Ovary (tissue), 9 donors: ENCODE results near the gene NATD1. TPM values are rescaled to one million over a fixed set of nuclear protein-coding genes. Genes with fewer than 3 reads are reported as not detected.

Experiments
- DNase-seq, 5 donors: peaks; one replicate each; pipeline ENCODE4 v3.0.0-alpha.2; 2019 to 2020
- H3K27ac ChIP-seq, 2 donors: fragments of 200-600 bp; one replicate each; pipeline versions ENCODE4 v1.5.1 to v1.8.0; 2019 to 2022
- H3K27me3 ChIP-seq: fragments of 200-600 bp; one replicate; pipeline ENCODE4 v1.8.0; 2022
- H3K36me3 ChIP-seq: fragments of 200-600 bp; sonication (generic); one replicate; pipeline ENCODE4 v1.5.1; 2019
- H3K4me1 ChIP-seq: one replicate; pipeline ENCODE4 v1.8.1; 2013; ENCODE audit warnings: mild to moderate bottlenecking, moderate library complexity; ENCODE audit not compliant: insufficient read depth
- H3K4me3 ChIP-seq: fragments of 200-600 bp; sonication (generic); one replicate; pipeline ENCODE4 v1.5.1; 2017
- H3K9me3 ChIP-seq, 2 donors: fragments of 200-600 bp in 1 of 2; sonication (generic) in 1 of 2; one replicate each; pipeline versions ENCODE4 v1.5.1 to v1.8.1; 2013 to 2019; ENCODE audit warnings: mild to moderate bottlenecking in 1 of 2, moderate library complexity in 1 of 2
- EP300 ChIP-seq: sonication (generic); formaldehyde crosslinking; IDR thresholded peaks from one replicate; pipeline ENCODE4 v1.6.1; 2017; ENCODE audit warnings: antibody characterized with exemption
- POLR2A ChIP-seq: fragments of 450-650 bp; IDR thresholded peaks from one replicate; pipeline ENCODE4 v1.6.1; 2017; ENCODE audit warnings: antibody characterized with exemption, mild to moderate bottlenecking, moderate library complexity
- WGBS, 3 donors: extraction: QIAGEN DNeasy Blood & Tissue Kit in 1 of 3; methylation state at CpG; one replicate each; pipeline versions ENCODE4 v1.1.5 to v1.1.7; 2013 to 2017; 5-methylcytosine and 5-hydroxymethylcytosine counted together
- intact Hi-C, 4 donors: fragments of 100-400 bp; cut with DNase I; formaldehyde crosslinking; loops; one replicate each; pipeline versions ENCODE4 v1.11.0 to v1.15.1; 2022 to 2023
- polyA plus RNA-seq, 2 donors: library from polyadenylated mRNA; stranded (reverse); fragments of 200-250 nt in 1 of 2; fragments of 350-450 nt in 1 of 2; fragmentation: Illumina TruSeq in 1 of 2; extraction: RNeasy Lipid Tissue Mini Kit (QIAGEN cat#74804) in 1 of 2; gene quantifications; one replicate each; pipeline ENCODE4 v1.2.3, GENCODE V29; 2013 to 2014
- total RNA-seq, 7 donors: library from RNA; depleted of rRNA in 2 of 7; stranded (reverse); fragments of >200 nt in 2 of 7; fragmentation: NEBNext Ultra II Directional in 3 of 7; extraction: Animal tissue kit (Norgen Biotek cat#: 25700) in 3 of 7; gene quantifications; one replicate each; pipeline versions ENCODE4 v1.1.0 to v1.2.4, GENCODE V29; 2016 to 2023
- TF ChIP-seq, protein P1 (sequence below), 3 donors: fragments of 450-650 bp in 2 of 3; fragments of 200-600 bp in 1 of 3; IDR thresholded peaks; one replicate each; pipeline versions ENCODE4 v1.5.1 to v1.8.0; 2016 to 2022; ENCODE audit warnings: antibody characterized with exemption in 3 of 3, mild to moderate bottlenecking in 1 of 3
- donor health status: DM: no; HTN: no; CAD: no; lungs with moderate emphysema.
- donor health status: DM: no; HTN: no; CAD: no.
- donor health status: Bipolar disorder and iron deficiency.
- donor health status: DM: yes; HTN: yes; CAD: no.
- donor health status: DM: no; HTN: no; CAD: no.
- donor health status: DM: yes; HTN: yes; CAD: no.

The NATD1 gene
- total and polyA plus RNA-seq, 9 donors: 2.8 to 9.0 (median 5.3) TPM

DNA sequence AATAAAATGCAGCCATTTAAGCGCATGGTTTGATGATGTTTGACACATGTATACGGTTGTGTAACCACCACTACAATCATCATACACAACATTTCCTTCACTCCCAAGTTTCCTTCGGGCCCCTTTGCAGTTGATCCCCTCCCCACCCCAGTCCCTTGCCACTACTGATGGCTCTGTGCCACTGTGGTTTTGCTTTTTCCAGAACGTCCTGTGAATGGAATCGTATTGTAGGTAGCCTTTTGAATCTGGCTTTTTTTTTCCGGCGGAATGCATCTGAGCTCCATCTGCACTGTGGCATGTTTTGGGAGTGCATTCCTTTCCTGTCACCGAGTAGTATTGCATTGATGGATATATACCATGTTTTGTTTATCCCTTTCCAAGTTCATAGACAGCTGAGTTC, 16.2 kb upstream of the NATD1 start:
- H3K27ac ChIP-seq: no peak overlapping the region
- DNase-seq: no peak
- intact Hi-C loops: no loop called here
- H3K27me3 ChIP-seq: no peaks in the 10 kb centered on the region
- H3K36me3 ChIP-seq: no peaks in the 10 kb centered on the region
- no peaks in the 10 kb centered on the region for H3K9me3 ChIP-seq
- H3K4me1 ChIP-seq: no peaks in the 10 kb centered on the region
- 38 to 55% (median 44%) methylated on average over 8 of the region's 8 CpGs for whole genome bisulfite sequencing, 3 donors
- H3K4me3 ChIP-seq: no peak overlapping the region
- TF ChIP-seq EP300: no peak
- TF ChIP-seq, protein P1, sequence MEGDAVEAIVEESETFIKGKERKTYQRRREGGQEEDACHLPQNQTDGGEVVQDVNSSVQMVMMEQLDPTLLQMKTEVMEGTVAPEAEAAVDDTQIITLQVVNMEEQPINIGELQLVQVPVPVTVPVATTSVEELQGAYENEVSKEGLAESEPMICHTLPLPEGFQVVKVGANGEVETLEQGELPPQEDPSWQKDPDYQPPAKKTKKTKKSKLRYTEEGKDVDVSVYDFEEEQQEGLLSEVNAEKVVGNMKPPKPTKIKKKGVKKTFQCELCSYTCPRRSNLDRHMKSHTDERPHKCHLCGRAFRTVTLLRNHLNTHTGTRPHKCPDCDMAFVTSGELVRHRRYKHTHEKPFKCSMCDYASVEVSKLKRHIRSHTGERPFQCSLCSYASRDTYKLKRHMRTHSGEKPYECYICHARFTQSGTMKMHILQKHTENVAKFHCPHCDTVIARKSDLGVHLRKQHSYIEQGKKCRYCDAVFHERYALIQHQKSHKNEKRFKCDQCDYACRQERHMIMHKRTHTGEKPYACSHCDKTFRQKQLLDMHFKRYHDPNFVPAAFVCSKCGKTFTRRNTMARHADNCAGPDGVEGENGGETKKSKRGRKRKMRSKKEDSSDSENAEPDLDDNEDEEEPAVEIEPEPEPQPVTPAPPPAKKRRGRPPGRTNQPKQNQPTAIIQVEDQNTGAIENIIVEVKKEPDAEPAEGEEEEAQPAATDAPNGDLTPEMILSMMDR (IDR thresholded peaks at IDR 0.05): no peak
- TF ChIP-seq POLR2A: no peak

DNA sequence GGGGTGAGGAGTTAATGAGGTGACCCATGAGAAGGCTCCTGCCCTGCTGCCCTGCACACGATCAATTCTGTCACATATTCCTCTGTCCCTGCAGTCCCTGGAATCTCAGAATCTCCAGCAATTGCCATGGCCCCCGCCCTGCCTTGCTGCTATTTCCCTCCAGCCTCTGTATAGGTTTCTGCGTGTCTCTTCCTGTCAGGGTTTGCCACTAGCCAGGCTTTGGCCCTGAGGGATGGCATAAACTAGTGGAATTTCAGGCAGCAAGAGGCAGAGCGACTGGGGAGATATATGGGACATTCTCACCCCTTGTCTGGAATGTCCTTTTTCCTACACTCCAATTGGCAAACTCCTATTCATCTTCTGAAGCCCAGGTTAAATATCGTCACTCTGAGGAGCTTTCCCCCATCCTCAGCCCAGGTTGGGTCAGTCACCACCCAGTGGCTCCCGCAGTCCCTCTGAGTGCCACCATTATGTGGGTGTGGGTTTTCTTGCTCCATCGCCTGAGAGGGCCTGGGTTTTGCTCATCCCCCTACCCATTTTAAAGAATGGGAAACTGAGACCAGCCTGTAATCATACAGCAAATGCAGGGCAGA, 15.5 kb upstream of the NATD1 start:
- H3K27me3 ChIP-seq: no peaks in the 10 kb centered on the region
- no peaks in the 10 kb centered on the region for H3K36me3 ChIP-seq
- no peaks in the 10 kb centered on the region for H3K4me1 ChIP-seq
- intact Hi-C loops: no loop called here
- DNase-seq: no peak
- WGBS, 3 donors: 75 to 86% (median 82%) methylated on average over 7 of the region's 7 CpGs
- no peak overlapping the region for H3K27ac ChIP-seq
- TF ChIP-seq, protein P1 (IDR thresholded peaks at IDR 0.05): no peak
- no peak for TF ChIP-seq POLR2A
- no peak for TF ChIP-seq EP300
- no peaks in the 10 kb centered on the region for H3K9me3 ChIP-seq
- no peak overlapping the region for H3K4me3 ChIP-seq

DNA sequence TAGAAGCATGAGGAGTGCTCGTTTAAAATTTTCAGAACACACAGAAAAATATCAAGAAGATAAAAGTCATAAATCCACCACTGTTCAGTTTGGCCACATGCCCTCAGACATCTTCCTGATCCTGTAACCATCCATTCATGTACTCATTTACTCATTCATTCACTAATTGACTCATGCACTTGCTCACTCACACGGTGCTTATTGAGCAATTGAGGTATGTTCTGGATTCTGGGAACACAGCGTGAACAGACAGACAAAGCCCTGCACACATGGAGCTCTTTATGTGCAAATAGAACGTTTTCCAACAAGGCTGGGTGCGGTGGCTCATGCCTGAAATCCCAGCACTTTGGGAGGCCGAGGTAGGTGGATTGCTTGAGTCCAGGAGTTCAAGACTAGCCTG, 10.2 kb upstream of the NATD1 start:
- TF ChIP-seq, protein P1 (IDR thresholded peaks at IDR 0.05): no peak
- no peak for TF ChIP-seq POLR2A
- TF ChIP-seq EP300: no peak
- 44 to 50% (median 49%) methylated on average over 6 of the region's 6 CpGs for WGBS, 3 donors
- no peak overlapping the region for H3K4me3 ChIP-seq
- intact Hi-C loops: no loop called here
- no peaks in the 10 kb centered on the region for H3K36me3 ChIP-seq
- no peaks in the 10 kb centered on the region for H3K9me3 ChIP-seq
- H3K4me1 ChIP-seq: peaks cover 1% of the 10 kb centered on the region
- no peak for DNase-seq
- H3K27me3 ChIP-seq: no peaks in the 10 kb centered on the region
- H3K27ac ChIP-seq: no peak overlapping the region

DNA sequence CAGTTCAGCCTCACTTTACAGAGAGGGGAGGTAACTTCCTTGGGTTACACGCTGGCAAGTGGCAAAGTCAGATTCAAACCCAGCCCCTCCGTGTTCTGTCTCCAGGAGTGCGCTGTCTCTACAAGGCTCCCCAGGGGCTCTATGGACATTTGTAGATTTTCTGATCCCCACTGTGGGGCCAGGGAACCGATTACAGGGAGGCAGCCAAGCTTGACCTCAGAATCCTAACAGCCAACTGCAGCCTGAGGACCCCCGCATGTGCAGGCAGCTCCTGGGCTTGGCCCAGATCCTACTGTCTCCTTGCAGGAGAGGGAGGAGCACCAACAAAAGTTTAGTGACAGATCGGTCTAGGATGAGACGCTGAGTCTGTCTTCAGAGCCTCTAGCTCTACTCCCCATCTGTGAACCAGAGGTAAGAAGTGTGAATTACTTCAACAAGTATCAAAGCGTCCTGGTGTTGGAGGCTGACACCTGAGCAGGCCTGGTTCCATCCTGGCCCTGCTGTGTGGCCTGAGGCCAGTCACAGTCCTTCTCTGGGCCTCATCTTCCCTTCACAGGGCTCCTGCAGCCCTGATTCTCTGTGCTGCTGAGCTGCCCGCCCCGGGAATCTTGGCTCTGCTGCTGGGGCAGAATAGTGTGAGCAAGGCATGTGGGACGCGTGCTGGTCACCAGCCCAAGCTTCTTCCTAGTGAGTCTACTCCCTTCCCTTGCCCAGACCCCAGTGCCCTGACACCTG, 9.2 kb upstream of the NATD1 start:
- Histone ChIP-seq H3K9me3 (no peaks in the 10 kb centered on the region), H3K4me3 (no peak overlapping the region), H3K4me1 (peaks cover 1% of the 10 kb centered on the region), H3K36me3 (no peaks in the 10 kb centered on the region), H3K27me3 (no peaks in the 10 kb centered on the region), H3K27ac (no peak overlapping the region)
- no peak for TF ChIP-seq POLR2A
- intact Hi-C loops: no loop called here
- no peak for DNase-seq
- WGBS, 3 donors: 72 to 74% (median 74%) methylated on average over 12 of the region's 12 CpGs

GRCh38 chr17:21258593-21258992, 5.4 kb upstream of the NATD1 start:
- no peaks in the 10 kb centered on the region for H3K27me3 ChIP-seq
- peaks cover 1% of the 10 kb centered on the region for H3K4me1 ChIP-seq
- TF ChIP-seq POLR2A (no peak), EP300 (no peak)
- TF ChIP-seq, protein P1 (IDR thresholded peaks at IDR 0.05): no peak
- intact Hi-C loops: loop anchor here in 3 of 4 donors (10.0 kb wide), 2 partner anchors 134 to 214 kb away; partner anchors contain the start of genes DHRS7B (in 2 of the 3) and USP22 (in 1 of the 3)
- DNase-seq: no peak
- 92% methylated on average over 7 of the region's 7 CpGs for WGBS, 3 donors
- no peaks in the 10 kb centered on the region for H3K9me3 ChIP-seq
- no peaks in the 10 kb centered on the region for H3K36me3 ChIP-seq
- no peak overlapping the region for H3K27ac ChIP-seq
- no peak overlapping the region for H3K4me3 ChIP-seq
